HL-60/S4 (cell line): ENCODE data around the gene C1orf232.

Source experiments
- in situ Hi-C: fragments of 300-500 bp; cut with MboI; formaldehyde crosslinking; loops from 2 replicates; pipeline ENCODE4 v1.14.3; 2022; ENCODE audit warnings: low sequenced_read_pairs

Gene C1orf232

GRCh38 chr1:26158271-26158907, 10.4 kb downstream of the C1orf232 start:
- in situ Hi-C loops: loop anchor here (10.0 kb wide), 1 partner anchor 114 kb away; the partner anchor contains the start of gene SLC30A2

- in situ Hi-C loops: loop anchor here (10.0 kb wide), 1 partner anchor 112 kb away; the partner anchor contains the start of gene SLC30A2
Measured at GRCh38 chr1:26156285-26157038, 12.3 kb downstream of the C1orf232 start.

- in situ Hi-C loops: loop anchor here (10.0 kb wide), 1 partner anchor 111 kb away; the partner anchor contains the start of gene SLC30A2
Measured at GRCh38 chr1:26155370-26156284, 13.1 kb downstream of the C1orf232 start.

- in situ Hi-C loops: loop anchor here (10.0 kb wide), 1 partner anchor 110 kb away; the partner anchor contains the start of gene SLC30A2
Measured at GRCh38 chr1:26154750-26155149, 14.0 kb downstream of the C1orf232 start.

- in situ Hi-C loops: loop anchor here (10.0 kb wide), 1 partner anchor 109 kb away; the partner anchor contains the start of gene SLC30A2
Measured at GRCh38 chr1:26153966-26154532, 14.7 kb downstream of the C1orf232 start.

- in situ Hi-C loops: loop anchor here (5.0 kb wide), 1 partner anchor 42 kb away; no protein-coding TSS in a partner anchor
Measured at GRCh38 chr1:26148887-26149286, 19.9 kb downstream of the C1orf232 start.

GRCh38 chr1:26145960-26146294, 22.8 kb downstream of the C1orf232 start:
- in situ Hi-C loops: loop anchor here (5.0 kb wide), 1 partner anchor 39 kb away; no protein-coding TSS in a partner anchor

- in situ Hi-C loops: loop anchor here (5.0 kb wide), 1 partner anchor 38 kb away; no protein-coding TSS in a partner anchor
Measured at GRCh38 chr1:26145041-26145959, 23.5 kb downstream of the C1orf232 start.

- in situ Hi-C loops: no loop called here
Measured at GRCh38 chr1:26142159-26142558, 26.6 kb downstream of the C1orf232 start.

GRCh38 chr1:26138974-26139558, 29.7 kb downstream of the C1orf232 start:
- in situ Hi-C loops: no loop called here

GRCh38 chr1:26134466-26134865, 34.3 kb downstream of the C1orf232 start:
- in situ Hi-C loops: no loop called here

- in situ Hi-C loops: no loop called here
Measured at GRCh38 chr1:26132834-26133167, 36.0 kb downstream of the C1orf232 start.

- in situ Hi-C loops: no loop called here
Measured at GRCh38 chr1:26132128-26132833, 36.5 kb downstream of the C1orf232 start.

- in situ Hi-C loops: no loop called here
Measured at GRCh38 chr1:26130695-26131094, 38.1 kb downstream of the C1orf232 start.

GRCh38 chr1:26129778-26130177, 39.0 kb downstream of the C1orf232 start:
- in situ Hi-C loops: no loop called here

GRCh38 chr1:26127235-26128163, 41.3 kb downstream of the C1orf232 start:
- in situ Hi-C loops: no loop called here

GRCh38 chr1:26126321-26127084, 42.3 kb downstream of the C1orf232 start:
- in situ Hi-C loops: no loop called here
